H1 (cell line): ENCODE data around the gene MRTO4. TPM values are rescaled to one million over a fixed set of nuclear protein-coding genes. Genes with fewer than 3 reads are reported as not detected.

Experiments used
- CTCF ChIA-PET: fragments of 300-600 bp; sonication (Branson Sonifier 250); formaldehyde crosslinking; loops from one replicate; lab custom pipeline; 2021; ENCODE audit not compliant: partially characterized antibody; lab: Charles Lee
- POLR2A ChIA-PET: fragments of 300-600 bp; sonication (Branson Sonifier 250); formaldehyde crosslinking; loops from one replicate; lab custom pipeline; 2021; ENCODE audit warnings: inconsistent platforms; ENCODE audit not compliant: partially characterized antibody; lab: Charles Lee
- DNase-seq, 2 experiments: peaks; one replicate each; pipeline versions ENCODE4 v3.0.0 to v3.0.0-alpha.2; 2010 to 2022; ENCODE audit warnings: low spot score in 2 of 2, low read depth in 1 of 2, mixed read lengths in 1 of 2
- FAIRE-seq: peaks from 2 replicates; lab custom pipeline; 2011; peaks lifted over from hg19 to GRCh38; lab: Jason Lieb, UNC
- H2AFZ ChIP-seq: 2 replicates; pipeline ENCODE4 v1.8.1; 2012; ENCODE audit warnings: low read length, inconsistent platforms
- H2AK5ac ChIP-seq: 2 replicates; pipeline ENCODE4 v1.6.1; 2013; ENCODE audit warnings: low read depth, low read length
- H2BK120ac ChIP-seq: replicated peaks from 2 replicates; pipeline ENCODE3; 2013; ENCODE audit warnings: low read depth, low read length, inconsistent platforms
- H2BK12ac ChIP-seq: 2 replicates; pipeline ENCODE4 v1.6.1; 2013; ENCODE audit warnings: low read depth, low read length
- H2BK15ac ChIP-seq: 2 replicates; pipeline ENCODE4 v1.6.1; 2013; ENCODE audit warnings: low read length
- H2BK20ac ChIP-seq: 2 replicates; pipeline ENCODE4 v1.6.1; 2013; ENCODE audit warnings: low read length
- H2BK5ac ChIP-seq: 2 replicates; pipeline ENCODE4 v1.6.1; 2013; ENCODE audit warnings: low read depth, low read length
- H3K14ac ChIP-seq: 2 replicates; pipeline ENCODE4 v1.6.1; 2013; ENCODE audit warnings: inconsistent platforms; ENCODE audit not compliant: insufficient read length
- H3K18ac ChIP-seq: 2 replicates; pipeline ENCODE4 v1.6.1; 2013; ENCODE audit warnings: low read length; ENCODE audit errors: extremely low read depth
- H3K23ac ChIP-seq: 2 replicates; pipeline ENCODE4 v1.6.1; 2013; ENCODE audit warnings: inconsistent platforms; ENCODE audit not compliant: insufficient read length
- H3K23me2 ChIP-seq: 2 replicates; pipeline ENCODE4 v1.6.1; 2013; ENCODE audit warnings: low read depth, low read length
- H3K27ac ChIP-seq: 2 replicates; pipeline ENCODE4 v1.6.1; 2011; ENCODE audit warnings: low read depth, low read length, inconsistent platforms
- H3K27me3 ChIP-seq, 4 experiments: replicated peaks in 1 of 4; 1 replicate in 1 of 4; 2 replicates in 3 of 4; pipeline versions ENCODE4 v1.6.1 to v1.8.1; 2011 to 2013; ENCODE audit warnings: low read length in 3 of 4, mild to moderate bottlenecking in 3 of 4, inconsistent platforms in 2 of 4, mixed read lengths in 2 of 4, moderate library complexity in 1 of 4; ENCODE audit not compliant: control insufficient read depth in 3 of 4, insufficient read depth in 3 of 4; ENCODE audit errors: extremely low read depth in 1 of 4
- H3K36me3 ChIP-seq, 4 experiments: 2 replicates each; pipeline versions ENCODE4 v1.6.1 to v1.8.1; 2011 to 2013; ENCODE audit warnings: mild to moderate bottlenecking in 4 of 4, low read length in 3 of 4, moderate library complexity in 2 of 4, control low read depth in 1 of 4, inconsistent platforms in 1 of 4; ENCODE audit not compliant: insufficient read depth in 4 of 4, control insufficient read depth in 2 of 4
- H3K4ac ChIP-seq: replicated peaks from 2 replicates; pipeline ENCODE3; 2013; ENCODE audit warnings: low read length, low read depth, mixed read lengths, inconsistent platforms; ENCODE audit not compliant: insufficient read length
- H3K4me1 ChIP-seq, 4 experiments: replicated peaks in 1 of 4; 1 replicate in 1 of 4; 2 replicates in 3 of 4; pipeline versions ENCODE4 v1.6.1 to v1.8.1; 2011 to 2013; ENCODE audit warnings: low read length in 3 of 4, inconsistent platforms in 2 of 4, mixed read lengths in 1 of 4; ENCODE audit not compliant: insufficient read depth in 4 of 4, control insufficient read depth in 3 of 4
- H3K4me2 ChIP-seq, 2 experiments: 2 replicates each; pipeline versions ENCODE4 v1.6.1 to v1.8.1; 2011 to 2013; ENCODE audit warnings: low read depth in 2 of 2, low read length in 2 of 2, control low read depth in 1 of 2, inconsistent platforms in 1 of 2, mild to moderate bottlenecking in 1 of 2; ENCODE audit not compliant: insufficient read depth in 1 of 2
- H3K4me3 ChIP-seq, 4 experiments: fragments of 200-600, 300-600 bp in 1 of 4; sonication (generic), shearing (Covaris generic), sonication (Bioruptor Twin) in 1 of 4; 2 replicates each; pipeline versions ENCODE4 v1.5.1 to v1.8.1; 2011 to 2016; ENCODE audit warnings: low read length in 4 of 4, low read depth in 3 of 4, control low read depth in 2 of 4, inconsistent platforms in 2 of 4, mild to moderate bottlenecking in 2 of 4, mixed read lengths in 1 of 4, moderate library complexity in 1 of 4; ENCODE audit not compliant: insufficient read depth in 2 of 4; ENCODE audit errors: extremely low read depth in 1 of 4
- H3K56ac ChIP-seq: replicated peaks from 2 replicates; pipeline ENCODE3; 2013; ENCODE audit warnings: low read depth, mild to moderate bottlenecking, mixed read lengths, low read length, inconsistent platforms; ENCODE audit not compliant: insufficient read length
- H3K79me1 ChIP-seq: 2 replicates; pipeline ENCODE4 v1.6.1; 2013; ENCODE audit warnings: low read depth, low read length, control low read depth
- H3K79me2 ChIP-seq, 2 experiments: 2 replicates each; pipeline versions ENCODE4 v1.6.1 to v1.8.1; 2012 to 2013; ENCODE audit warnings: low read length in 2 of 2, mild to moderate bottlenecking in 2 of 2, inconsistent platforms in 1 of 2; ENCODE audit not compliant: insufficient read depth in 2 of 2, control insufficient read depth in 1 of 2
- H3K9ac ChIP-seq, 4 experiments: replicated peaks in 1 of 4; 1 replicate in 1 of 4; 2 replicates in 3 of 4; pipeline versions ENCODE4 v1.6.1 to v1.8.1; 2011 to 2013; ENCODE audit warnings: low read depth in 3 of 4, low read length in 3 of 4, control low read depth in 2 of 4, mild to moderate bottlenecking in 2 of 4, moderate library complexity in 2 of 4, inconsistent platforms in 1 of 4; ENCODE audit errors: extremely low read depth in 1 of 4
- H3K9me3 ChIP-seq, 2 experiments: 2 replicates each; pipeline versions ENCODE4 v1.6.1 to v1.8.1; 2012 to 2013; ENCODE audit warnings: mild to moderate bottlenecking in 2 of 2, moderate library complexity in 2 of 2, control low read depth in 1 of 2, inconsistent platforms in 1 of 2, low read depth in 1 of 2, low read length in 1 of 2, mixed read lengths in 1 of 2; ENCODE audit not compliant: insufficient read depth in 2 of 2
- H4K20me1 ChIP-seq, 2 experiments: replicated peaks in 1 of 2; 2 replicates each; pipeline versions ENCODE3 to v1.8.1; 2011 to 2013; ENCODE audit warnings: inconsistent platforms in 2 of 2, low read length in 2 of 2, mild to moderate bottlenecking in 1 of 2; ENCODE audit not compliant: insufficient read depth in 2 of 2, control insufficient read depth in 1 of 2
- H4K5ac ChIP-seq: 2 replicates; pipeline ENCODE4 v1.6.1; 2013; ENCODE audit warnings: low read length, low read depth, mixed read lengths, inconsistent platforms; ENCODE audit not compliant: insufficient read length
- H4K8ac ChIP-seq: 2 replicates; pipeline ENCODE4 v1.8.0; 2013; ENCODE audit warnings: mild to moderate bottlenecking, moderate library complexity, low read length, inconsistent platforms; ENCODE audit not compliant: insufficient read depth; ENCODE audit errors: extremely low read depth
- H4K91ac ChIP-seq: replicated peaks from 2 replicates; pipeline ENCODE3; 2013; ENCODE audit warnings: low read length, mixed read lengths, inconsistent platforms; ENCODE audit not compliant: insufficient read length
- BACH1 ChIP-seq: IDR thresholded peaks from 2 replicates; pipeline ENCODE4 v1.6.1; 2012; ENCODE audit warnings: low read length, improper control_type of control experiment
- BCL11A ChIP-seq, 2 experiments: IDR thresholded peaks; one replicate each; pipeline ENCODE4 v1.6.1; 2011; ENCODE audit warnings: low read depth in 2 of 2, low read length in 2 of 2, mild to moderate bottlenecking in 2 of 2
- CBX5 ChIP-seq: fragments of 300-800, 300-1000 bp; sonication (generic); IDR thresholded peaks from 2 replicates; pipeline ENCODE4 v1.7.1; 2016; ENCODE audit warnings: antibody characterized with exemption, low read length, low read depth
- CBX8 ChIP-seq: fragments of 300-800, 300-1000 bp; sonication (generic); IDR thresholded peaks from 2 replicates; pipeline ENCODE4 v1.7.1; 2016; ENCODE audit warnings: low read depth, low read length, borderline replicate concordance
- CHD2 ChIP-seq: IDR thresholded peaks from 2 replicates; pipeline ENCODE4 v1.6.1; 2012; ENCODE audit warnings: low read length, improper control_type of control experiment
- EGR1 ChIP-seq: IDR thresholded peaks from 2 replicates; pipeline ENCODE4 v1.6.1; 2011; ENCODE audit warnings: low read depth, low read length, borderline replicate concordance
- KDM1A ChIP-seq: fragments of 200-600, 300-600 bp; sonication (generic); IDR thresholded peaks from 2 replicates; pipeline ENCODE4 v1.7.1; 2016; ENCODE audit warnings: mild to moderate bottlenecking, low read length, borderline replicate concordance
- SAP30 ChIP-seq: fragments of 300-600 bp; sonication (generic); IDR thresholded peaks from 2 replicates; pipeline ENCODE4 v1.7.1; 2012; ENCODE audit warnings: low read length, moderate library complexity, mild to moderate bottlenecking, inconsistent platforms; ENCODE audit not compliant: insufficient read depth, insufficient replicate concordance
- SIRT6 ChIP-seq: IDR thresholded peaks from one replicate; pipeline ENCODE4 v1.7.1; 2012; ENCODE audit warnings: low read length, inconsistent platforms
- SIX5 ChIP-seq: IDR thresholded peaks from 2 replicates; pipeline ENCODE4 v1.6.1; 2011; ENCODE audit warnings: mild to moderate bottlenecking, low read depth, low read length
- SP2 ChIP-seq: IDR thresholded peaks from 2 replicates; pipeline ENCODE4 v1.6.1; 2012; ENCODE audit warnings: mild to moderate bottlenecking, low read length, inconsistent platforms
- YY1 ChIP-seq: IDR thresholded peaks from 2 replicates; pipeline ENCODE4 v1.6.1; 2011; ENCODE audit warnings: low read depth, mild to moderate bottlenecking, low read length
- WGBS, 2 experiments: shearing (Covaris generic) in 1 of 2; methylation state at CpG; one replicate each; pipeline versions ENCODE4 v1.1.6 to v1.1.7; 2013 to 2015; ENCODE audit warnings: low lambda C conversion rate in 2 of 2, mixed read lengths in 2 of 2, inconsistent platforms in 1 of 2, low coverage in 1 of 2, missing lambda C conversion rate in 1 of 2; ENCODE audit not compliant: insufficient replicate concordance in 2 of 2, insufficient coverage in 1 of 2, insufficient read length in 1 of 2; ENCODE audit errors: extremely low coverage in 1 of 2, missing lambda C conversion rate in 1 of 2; 5-methylcytosine and 5-hydroxymethylcytosine counted together
- polyA plus RNA-seq, 7 experiments: library from polyadenylated mRNA; depleted of rRNA in 3 of 7; stranded (reverse) in 5 of 7; unstranded in 2 of 7; fragments of >200 nt in 5 of 7; fragments of 200-250 nt in 2 of 7; gene quantifications; 1 replicate in 5 of 7; 2 replicates in 1 of 7; 4 replicates in 1 of 7; pipeline versions ENCODE4 v1.2.1 to v1.2.3, GENCODE V29; 2011 to 2013; ENCODE audit warnings: missing spikeins in 2 of 7, mixed read lengths in 2 of 7
- total RNA-seq: library from RNA; stranded (reverse); fragmentation: NEBNext Ultra II Directional; extraction: Animal tissue kit (Norgen Biotek cat#: 25700); gene quantifications from 2 replicates; pipeline ENCODE4 v1.2.1, GENCODE V29; 2021
- TF ChIP-seq, protein P1 (sequence below): IDR thresholded peaks from 2 replicates; pipeline ENCODE4 v1.6.1; 2011; ENCODE audit warnings: low read depth, mild to moderate bottlenecking, low read length; ENCODE audit not compliant: insufficient read depth

The MRTO4 gene
- total and polyA plus RNA-seq, 2 of the 8 experiments (the other 6 are each of a cell fraction or from before 2014, with no cell fraction given): 36.9 to 64.3 TPM

DNA sequence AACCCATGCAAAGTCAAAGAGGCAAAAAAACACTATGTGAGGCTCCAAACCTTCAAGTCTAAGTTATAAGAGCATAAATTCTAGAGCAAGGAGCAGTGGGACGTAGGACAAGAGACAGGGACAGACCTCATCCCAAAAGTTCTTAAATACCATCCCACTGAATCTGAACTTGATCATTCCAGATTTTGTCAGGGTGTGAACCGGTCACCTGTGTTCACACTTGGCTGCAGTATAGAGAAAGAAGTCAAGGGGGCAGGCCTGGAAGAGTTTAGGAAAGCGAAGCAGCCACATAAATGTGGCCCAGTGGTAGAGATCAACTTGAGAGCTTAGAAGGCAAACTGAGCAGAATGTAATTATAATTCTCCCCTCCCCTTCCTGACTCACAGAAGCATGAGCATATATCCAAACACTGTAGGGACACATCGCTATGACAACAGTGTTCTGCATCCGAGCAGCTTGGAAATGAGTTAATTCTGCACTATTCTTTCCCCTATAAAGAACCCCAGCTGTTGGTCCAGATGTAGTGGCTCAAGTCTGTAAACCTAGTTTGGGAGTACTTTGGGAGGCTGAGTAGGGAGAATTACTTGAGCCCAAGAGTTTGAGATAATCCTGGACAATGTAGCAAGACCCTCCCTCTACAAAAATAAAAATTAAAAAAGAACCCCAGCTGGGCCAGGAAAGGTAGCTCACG, 57.7 kb downstream of the MRTO4 start:
- no peaks in the 10 kb centered on the region for H3K9me3 ChIP-seq
- H3K18ac ChIP-seq: no peak overlapping the region
- H3K79me2 ChIP-seq: peaks cover 0 to 2% of the 10 kb centered on the region in 2 experiments; a peak in 1 of 4 replicates
- H3K4me1 ChIP-seq: peaks cover 0 to 14% (median 7%) of the 10 kb centered on the region in 4 experiments; a peak in 6 of 7 replicates
- no peak overlapping the region for H2BK15ac ChIP-seq
- no peak overlapping the region for H2AFZ ChIP-seq
- no peak overlapping the region for H4K8ac ChIP-seq
- H2BK120ac ChIP-seq: no peak overlapping the region
- H3K27ac ChIP-seq: no peak overlapping the region
- H3K9ac ChIP-seq: no peak overlapping the region
- H2BK20ac ChIP-seq: no peak overlapping the region
- no peak overlapping the region for H2BK12ac ChIP-seq
- no peak overlapping the region for H4K91ac ChIP-seq
- no peak overlapping the region for H4K5ac ChIP-seq
- H4K20me1 ChIP-seq: peaks cover 6 to 9% of the 10 kb centered on the region in 2 experiments
- H3K36me3 ChIP-seq: peaks cover 5 to 22% (median 14%) of the 10 kb centered on the region in 4 experiments; a peak in 7 of 8 replicates
- H3K27me3 ChIP-seq: peaks cover 0 to 4% (median 1%) of the 10 kb centered on the region in 4 experiments; a peak in 1 of 7 replicates
- H3K56ac ChIP-seq: no peak overlapping the region
- no peak overlapping the region for H2AK5ac ChIP-seq
- no peak overlapping the region for H3K14ac ChIP-seq
- no peak for DNase-seq
- H3K23ac ChIP-seq: no peak overlapping the region
- peaks cover 10% of the 10 kb centered on the region; the same call in 1 of the 2 replicates for H3K23me2 ChIP-seq
- H3K4me3 ChIP-seq: no peak overlapping the region
- no peak for FAIRE-seq
- ChIA-PET POLR2A (interaction anchor here (2.0 to 16.9 kb wide), 2 partner anchors 21 kb away, joined by 4 to 143 read pairs; partner anchors contain the start of gene AKR7A3), CTCF (interaction anchor here (0.7 to 1.5 kb wide), 5 partner anchors 32 to 352 kb away, joined by 3 to 6 read pairs (median 3); no protein-coding TSS in a partner anchor)
- H3K79me1 ChIP-seq: peaks cover 2% of the 10 kb centered on the region; the same call in 1 of the 2 replicates
- H3K4ac ChIP-seq: no peak overlapping the region
- WGBS, 2 experiments: 92% methylated on average over 6 of the region's 6 CpGs; no CpG with 5 or more reads in 1 of the 2 experiments
- H2BK5ac ChIP-seq: no peak overlapping the region
- H3K4me2 ChIP-seq: no peak overlapping the region
- TF ChIP-seq SIX5: no peak
- TF ChIP-seq SP2: no peak
- TF ChIP-seq SAP30: no peak
- TF ChIP-seq CBX8: no peak
- TF ChIP-seq SIRT6: no peak
- no peak for TF ChIP-seq BACH1
- TF ChIP-seq CHD2: no peak
- no peak for TF ChIP-seq BCL11A (IDR thresholded peaks at IDR 0.05; ENCODE audit: low read depth in 2 of 2, low read length in 2 of 2)
- TF ChIP-seq, protein P1, sequence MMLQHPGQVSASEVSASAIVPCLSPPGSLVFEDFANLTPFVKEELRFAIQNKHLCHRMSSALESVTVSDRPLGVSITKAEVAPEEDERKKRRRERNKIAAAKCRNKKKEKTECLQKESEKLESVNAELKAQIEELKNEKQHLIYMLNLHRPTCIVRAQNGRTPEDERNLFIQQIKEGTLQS: no peak
- TF ChIP-seq KDM1A: no peak
- TF ChIP-seq EGR1: no peak
- no peak for TF ChIP-seq YY1
- TF ChIP-seq CBX5: no peak
